Measurements from ENCODE around the gene ASAP2.

The ASAP2 gene

GRCh38 chr2:9291331-9291730 is 84.7 kb downstream of the ASAP2 start:
- no peak for DNase-seq (ENCODE audit: extremely low read depth in 1 of 2, low read depth in 1 of 2)

DNA sequence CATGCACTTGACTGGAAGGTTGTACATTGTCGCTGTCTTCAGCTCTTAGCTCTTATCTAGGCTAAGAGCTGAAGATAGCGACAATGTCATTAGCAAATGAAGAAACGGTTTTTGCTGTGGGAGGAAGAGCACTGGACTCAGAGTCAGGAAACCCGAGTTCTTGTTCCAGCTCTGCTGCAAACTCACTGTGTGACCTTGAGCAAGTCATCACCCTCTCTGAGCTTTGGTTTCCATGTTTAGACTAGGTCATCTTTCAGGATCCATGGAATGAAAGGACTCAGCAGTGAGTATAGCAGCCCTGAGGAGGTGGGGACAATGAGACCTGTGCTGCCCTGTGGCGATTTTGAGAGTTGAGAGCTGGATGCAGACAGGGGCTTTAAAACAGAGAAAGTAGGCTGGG is 85.3 kb downstream of the ASAP2 start:
- no peak for DNase-seq (ENCODE audit: extremely low read depth in 1 of 2, low read depth in 1 of 2)

GRCh38 chr2:9292426-9292825 is 85.8 kb downstream of the ASAP2 start:
- no peak for DNase-seq (ENCODE audit: extremely low read depth in 1 of 2, low read depth in 1 of 2)

GRCh38 chr2:9294764-9295163 is 88.2 kb downstream of the ASAP2 start:
- DNase-seq (ENCODE audit: extremely low read depth in 1 of 2, low read depth in 1 of 2): no peak

DNA sequence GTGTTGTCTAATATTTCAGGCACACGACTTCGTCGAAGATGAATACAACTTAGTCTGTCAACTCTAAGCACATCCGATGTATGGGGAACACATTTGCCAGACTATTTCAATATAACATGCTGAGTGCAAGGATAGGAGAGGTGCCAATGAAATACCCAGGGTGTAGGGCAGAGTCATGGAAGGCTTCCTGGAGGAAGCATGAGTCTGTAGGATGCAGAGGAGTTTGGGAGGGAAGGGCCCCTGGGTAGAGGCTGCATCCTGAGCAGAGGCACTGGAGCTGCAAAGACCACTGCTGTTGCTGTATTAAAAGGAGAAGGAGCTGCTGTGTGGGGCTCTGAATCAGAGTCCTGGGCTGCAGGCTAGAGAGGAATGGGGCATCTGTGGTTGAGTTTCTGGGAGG is 89.9 kb downstream of the ASAP2 start:
- no peak for DNase-seq (ENCODE audit: extremely low read depth in 1 of 2, low read depth in 1 of 2)

GRCh38 chr2:9297156-9297555 is 90.5 kb downstream of the ASAP2 start:
- no peak for DNase-seq (ENCODE audit: extremely low read depth in 1 of 2, low read depth in 1 of 2)

- DNase-seq (ENCODE audit: extremely low read depth in 1 of 2, low read depth in 1 of 2): no peak
These were observed 91.2 kb downstream of the ASAP2 start for GRCh38 chr2:9297807-9298206.

- DNase-seq (ENCODE audit: extremely low read depth in 1 of 2, low read depth in 1 of 2): no peak
These were observed 92.0 kb downstream of the ASAP2 start for GRCh38 chr2:9298583-9298982.

- DNase-seq (ENCODE audit: extremely low read depth in 1 of 2, low read depth in 1 of 2): no peak
These were observed 92.8 kb downstream of the ASAP2 start for GRCh38 chr2:9299161-9300100.

GRCh38 chr2:9300214-9300613 is 93.6 kb downstream of the ASAP2 start:
- no peak for DNase-seq (ENCODE audit: extremely low read depth in 1 of 2, low read depth in 1 of 2)

DNA sequence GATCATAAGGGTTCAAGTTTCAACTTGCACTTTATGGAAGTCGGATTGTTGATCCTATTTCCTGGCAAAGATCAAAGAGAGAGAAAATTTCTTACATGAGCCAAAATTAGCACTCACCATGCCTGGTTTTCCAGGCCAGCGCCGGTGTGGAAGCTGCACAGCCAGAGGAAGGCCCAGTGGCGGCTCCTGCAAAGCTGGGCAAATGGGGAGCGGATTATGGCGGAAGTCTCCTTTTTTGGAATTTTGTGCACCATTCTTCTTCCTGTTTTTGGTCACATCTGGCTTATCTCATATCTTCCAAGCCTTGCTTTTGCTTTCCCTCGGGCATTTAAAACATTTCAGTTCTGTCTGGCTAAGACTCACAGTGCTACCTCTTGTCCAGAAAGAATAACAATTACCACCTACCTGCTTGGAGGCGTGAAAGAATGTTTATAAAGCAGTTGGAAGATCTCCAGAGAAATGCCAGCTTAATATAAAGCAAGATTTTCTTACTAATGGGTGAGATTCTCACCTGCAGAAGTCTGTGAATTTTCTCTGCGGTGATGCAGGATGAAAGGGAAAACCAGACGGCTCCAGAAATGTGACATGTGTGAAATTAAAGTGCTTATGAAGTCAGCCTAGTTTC is 94.3 kb downstream of the ASAP2 start:
- DNase-seq (ENCODE audit: extremely low read depth in 1 of 2, low read depth in 1 of 2): no peak

- no peak for DNase-seq (ENCODE audit: extremely low read depth in 1 of 2, low read depth in 1 of 2)
These were observed 96.1 kb downstream of the ASAP2 start for GRCh38 chr2:9302755-9303154.

DNA sequence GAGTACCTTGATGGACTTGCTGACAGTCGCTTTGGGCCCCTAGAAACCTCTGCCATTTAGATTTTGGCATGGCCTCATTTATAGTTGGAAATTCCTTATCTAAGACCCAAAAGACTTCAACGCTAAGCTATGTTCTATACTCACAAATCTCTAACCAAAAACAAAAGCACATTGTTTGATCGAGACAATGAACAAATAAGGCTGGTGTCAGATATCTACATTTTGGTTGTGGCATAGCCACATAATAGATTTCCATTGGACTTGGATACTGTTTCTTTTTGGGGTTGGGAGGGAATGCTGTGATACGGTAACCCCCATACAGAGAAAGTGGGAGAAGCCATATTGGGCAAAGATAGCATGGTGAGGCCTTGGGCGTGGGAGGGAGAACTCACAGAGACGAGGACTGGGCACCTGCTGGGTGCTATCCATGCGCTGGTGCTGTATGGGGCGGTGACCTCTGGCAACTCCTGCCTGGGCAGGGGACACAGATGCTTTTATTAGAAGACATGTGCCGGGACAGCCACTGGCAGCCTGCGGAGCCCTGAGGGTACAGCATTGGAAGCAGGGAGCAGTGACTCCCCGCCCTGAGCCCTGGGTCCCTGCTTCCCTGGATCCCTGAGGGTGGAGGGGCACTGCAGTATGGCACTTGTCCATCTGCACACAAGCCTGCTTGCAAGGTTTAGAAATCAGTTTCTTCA is 97.1 kb downstream of the ASAP2 start:
- no peak for DNase-seq (ENCODE audit: extremely low read depth in 1 of 2, low read depth in 1 of 2)

DNA sequence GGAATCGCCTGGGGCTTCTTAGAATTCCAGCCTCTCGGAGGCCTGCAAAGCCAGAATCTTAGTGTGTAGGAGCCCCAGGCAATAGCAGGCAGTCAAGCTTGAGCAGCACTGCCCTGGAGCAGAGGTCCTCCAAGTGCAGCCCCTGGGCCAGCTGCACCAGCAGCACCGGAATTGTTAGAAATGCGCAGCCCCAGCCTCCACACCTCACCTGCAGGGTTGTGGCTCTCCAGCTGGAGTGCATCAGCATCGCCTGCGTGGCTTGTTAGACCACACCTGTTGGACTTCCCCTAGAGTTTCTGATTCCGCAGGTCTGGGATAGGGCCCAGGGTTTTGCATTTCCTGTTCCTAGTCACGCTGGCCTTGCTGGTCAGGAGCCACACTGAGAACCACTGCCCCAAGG is 100.3 kb downstream of the ASAP2 start:
- no peak for DNase-seq (ENCODE audit: extremely low read depth in 1 of 2, low read depth in 1 of 2)

DNA sequence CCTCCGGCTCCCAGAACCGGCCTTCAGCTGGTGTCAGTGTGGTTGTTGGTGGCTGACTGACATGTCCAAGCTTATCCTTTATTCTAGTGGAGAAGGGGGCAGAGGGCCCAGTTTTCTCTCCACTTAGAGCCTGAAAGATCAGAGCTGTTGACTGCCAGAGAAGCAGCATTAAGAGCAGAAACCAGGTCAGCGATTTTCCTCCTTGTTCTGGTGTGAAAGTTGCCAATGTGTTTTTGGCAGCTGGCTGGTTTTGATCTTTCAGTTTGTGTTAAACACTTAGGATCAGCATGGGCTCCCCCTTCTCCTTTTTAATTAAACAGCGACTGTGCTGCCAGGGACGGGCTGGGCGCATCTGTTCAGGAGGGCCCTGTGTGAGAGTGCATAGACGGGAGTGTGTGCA is 100.9 kb downstream of the ASAP2 start:
- DNase-seq (ENCODE audit: extremely low read depth in 1 of 2, low read depth in 1 of 2): no peak

- no peak for DNase-seq (ENCODE audit: extremely low read depth in 1 of 2, low read depth in 1 of 2)
These were observed 101.8 kb downstream of the ASAP2 start for GRCh38 chr2:9308186-9308955.

DNA sequence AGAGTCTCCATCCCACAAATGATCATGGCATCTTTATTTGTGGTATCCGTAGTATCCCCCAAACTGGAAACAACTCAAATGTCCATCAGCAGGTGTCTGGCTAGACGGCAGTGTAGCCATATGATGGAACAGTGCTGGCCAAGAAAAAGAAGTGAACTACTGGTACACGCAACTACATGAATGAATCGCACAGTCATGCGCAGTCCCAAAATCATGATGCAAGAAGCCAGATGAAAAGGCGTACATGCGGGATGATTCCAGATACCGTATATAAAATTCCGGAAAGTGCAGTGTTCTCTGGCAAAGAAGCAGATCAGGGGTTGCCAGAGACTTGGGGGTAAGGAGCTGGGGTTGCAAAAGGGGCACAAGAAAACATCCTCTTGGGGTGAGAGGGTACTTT is 102.5 kb downstream of the ASAP2 start:
- no peak for DNase-seq (ENCODE audit: extremely low read depth in 1 of 2, low read depth in 1 of 2)

GRCh38 chr2:9310377-9310776 is 103.8 kb downstream of the ASAP2 start:
- DNase-seq (ENCODE audit: extremely low read depth in 1 of 2, low read depth in 1 of 2): no peak

- DNase-seq (ENCODE audit: extremely low read depth in 1 of 2, low read depth in 1 of 2): no peak
These were observed 104.2 kb downstream of the ASAP2 start for GRCh38 chr2:9310798-9311197.

DNA sequence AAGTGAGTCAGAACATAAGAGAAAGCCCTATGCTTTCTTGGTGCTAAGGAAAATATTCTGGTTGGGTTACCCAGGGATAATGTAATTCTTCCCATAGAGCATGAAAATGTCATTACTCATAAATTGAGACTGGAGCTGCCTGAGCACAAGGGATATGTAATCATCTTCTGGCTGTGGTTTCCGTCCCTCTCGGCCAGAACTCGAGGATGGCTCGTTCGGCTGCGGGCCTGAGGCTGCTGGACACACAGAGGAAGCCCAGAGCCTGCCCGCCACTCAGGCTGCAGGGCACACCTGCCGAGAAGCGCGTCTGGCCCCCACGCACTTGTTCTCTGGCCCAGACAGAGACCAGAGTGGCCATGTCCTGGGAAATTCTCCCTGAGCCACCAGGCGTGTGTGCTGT is 104.9 kb downstream of the ASAP2 start:
- DNase-seq (ENCODE audit: extremely low read depth in 1 of 2, low read depth in 1 of 2): no peak

DNA sequence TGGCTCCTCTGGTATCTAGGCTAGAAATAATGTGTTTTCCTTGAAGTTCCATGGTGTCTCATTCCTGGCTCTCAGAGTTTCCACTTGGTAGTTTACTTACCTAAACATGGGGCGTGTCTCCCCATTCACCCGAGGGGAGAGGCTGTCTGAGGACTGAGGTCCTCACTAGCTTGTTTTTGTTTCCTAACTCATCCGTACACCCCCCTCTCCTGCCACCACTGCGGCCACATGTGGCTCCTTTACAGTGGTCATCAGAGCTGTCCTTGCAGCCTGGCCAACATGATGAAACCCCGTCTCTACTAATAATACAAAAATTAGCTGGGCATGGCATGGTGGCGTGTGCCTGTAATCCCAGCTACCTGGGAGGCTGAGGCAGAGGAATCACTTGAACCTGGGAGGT is 106.0 kb downstream of the ASAP2 start:
- no peak for DNase-seq (ENCODE audit: extremely low read depth in 1 of 2, low read depth in 1 of 2)
